ENCODE results near the gene PI16. TPM values are rescaled to one million over a fixed set of nuclear protein-coding genes. Genes with fewer than 3 reads are reported as not detected.

Gene PI16
- total and polyA plus RNA-seq, 2 donors (not counting 3 experiments of a cell fraction or from before 2014, with no cell fraction given): 0.14 TPM; not detected in 1

GRCh38 chr6:36953931-36954261, 642 bp upstream of the PI16 start:
- FAIRE-seq (no peak), DNase-seq (ENCODE audit: low read depth, low spot score) (no peak)
- TF ChIP-seq MAX (IDR thresholded peaks at IDR 0.05; ENCODE audit: insufficient read depth, insufficient read length) (no peak), MYC (IDR thresholded peaks at IDR 0.05; ENCODE audit: low read depth, low read length) (no peak), POLR2A (IDR thresholded peaks at IDR 0.05; ENCODE audit: low read depth, low read length) (no peak), JUN (IDR thresholded peaks at IDR 0.05; ENCODE audit: borderline replicate concordance, insufficient read depth, insufficient read length, low read depth) (no peak), POLR2AphosphoS5 (IDR thresholded peaks at IDR 0.05; ENCODE audit: insufficient read depth, low read depth, low read length) (no peak), CTCF (IDR thresholded peaks at IDR 0.05; ENCODE audit: extremely low read depth in 1 of 2, insufficient read depth in 1 of 2, low read depth in 1 of 2, low read length in 2 of 2) (no peak), FOS (IDR thresholded peaks at IDR 0.05; ENCODE audit: borderline replicate concordance, insufficient read depth, low read length) (no peak), GATA2 (IDR thresholded peaks at IDR 0.05; ENCODE audit: insufficient read depth, insufficient read length, low read depth, low read length) (no peak), EZH2 (IDR thresholded peaks at IDR 0.05; ENCODE audit: borderline replicate concordance, low read depth, low read length, severe bottlenecking) (no peak)
- CTCF ChIA-PET: interaction anchor here (1.3 to 3.2 kb wide), 3 partner anchors 40 to 68 kb away, joined by 3 to 15 read pairs (median 12); partner anchors contain the start of gene C6orf89
- Histone ChIP-seq H4K20me1 (replicated peaks; ENCODE audit: control insufficient read depth, extremely low read depth, insufficient read depth, low read length) (no peaks in the 10 kb centered on the region), H3K27me3 (ENCODE audit: control insufficient read depth in 2 of 2, insufficient read depth in 2 of 2, low read length in 2 of 2) (no peaks in the 10 kb centered on the region), H3K9me3 (replicated peaks; ENCODE audit: control insufficient read depth, insufficient read depth, low read length) (no peaks in the 10 kb centered on the region), H3K27ac (ENCODE audit: insufficient read depth, low read depth, low read length) (no peak overlapping the region), H3K79me2 (ENCODE audit: control insufficient read depth, insufficient read depth, low read length) (no peaks in the 10 kb centered on the region), H3K9ac (replicated peaks; ENCODE audit: extremely low read depth, insufficient read depth, low read length) (no peak overlapping the region), H3K9me1 (replicated peaks; ENCODE audit: control insufficient read depth, extremely low read depth, insufficient read depth, low read length) (no peaks in the 10 kb centered on the region), H3K4me3 (replicated peaks in 1 of 3; ENCODE audit: insufficient read depth in 1 of 3, low read depth in 1 of 3, low read length in 3 of 3) (no peak overlapping the region), H2AFZ (ENCODE audit: low read depth, low read length) (no peak overlapping the region), H3K4me2 (ENCODE audit: insufficient read depth, low read length) (no peak overlapping the region), H3K4me1 (ENCODE audit: control insufficient read depth, extremely low read depth, insufficient read depth, low read length) (peaks cover 13% of the 10 kb centered on the region), H3K36me3 (ENCODE audit: control insufficient read depth in 2 of 2, extremely low read depth in 1 of 2, insufficient read depth in 2 of 2, low read length in 2 of 2) (no peaks in the 10 kb centered on the region)
- intact Hi-C loops (cut with micrococcal nuclease): no loop called here
- no TSS peak for BruUV-seq (replicated peaks)
- POLR2A ChIA-PET: no interaction called here
- dilution Hi-C loops (cut with MboI; ENCODE audit: extremely low pct_ligation_motif_present, low sequenced_read_pairs): no loop called here
